Caco-2 (cell line): ENCODE measurements around the gene PSIP1. TPM values are rescaled to one million over a fixed set of nuclear protein-coding genes. Genes with fewer than 3 reads are reported as not detected.
"Not testable (repeated sequence)": the region's sequence is repeated elsewhere in the genome, so short reads cannot be mapped to it uniquely, and the experiment has no call there.

ENCODE experiments used
- BruUV-seq: library from RNA; stranded (reverse); fragments of 400-500 nt; replicated peaks from 2 replicates; lab custom pipeline; 2021; lab: Mats Ljungman, UMichigan
- CTCF ChIA-PET: fragments of 300-600 bp; sonication (Branson Sonifier 250); formaldehyde crosslinking; loops from one replicate; lab custom pipeline; 2022; ENCODE audit warnings: antibody characterized with exemption; lab: Charles Lee
- POLR2A ChIA-PET: fragments of 300-600 bp; sonication (Branson Sonifier 250); formaldehyde crosslinking; loops from one replicate; lab custom pipeline; 2022; ENCODE audit warnings: antibody characterized with exemption; lab: Charles Lee
- DNase-seq, 2 experiments: peaks; one replicate each; pipeline versions ENCODE4 v3.0.0 to v3.0.0-alpha.2; 2020 to 2022
- H3K27me3 ChIP-seq: replicated peaks from 2 replicates; pipeline ENCODE4 v1.6.0; 2011; ENCODE audit warnings: low read length; ENCODE audit not compliant: control insufficient read depth, insufficient read depth
- H3K36me3 ChIP-seq: 2 replicates; pipeline ENCODE4 v1.5.1; 2011; ENCODE audit warnings: low read length; ENCODE audit not compliant: control insufficient read depth, insufficient read depth
- H3K4me1 ChIP-seq: fragments of 250-450 bp; sonication (Bioruptor Pico); 2 replicates; pipeline ENCODE4 v1.5.1; 2020; ENCODE audit warnings: mild to moderate bottlenecking
- H3K4me3 ChIP-seq: 2 replicates; pipeline ENCODE4 v1.5.1; 2011; ENCODE audit warnings: low read depth, mild to moderate bottlenecking, control low read depth, low read length
- H3K9me3 ChIP-seq: fragments of 250-450 bp; sonication (Bioruptor Pico); 2 replicates; pipeline ENCODE4 v1.5.1; 2020; ENCODE audit warnings: mild to moderate bottlenecking, moderate library complexity
- H3K27ac Mint-ChIP-seq: one replicate; pipeline ENCODE4 v1.8.0; 2022; ENCODE audit warnings: mixed read lengths; ENCODE audit not compliant: unreplicated experiment
- H3K27me3 Mint-ChIP-seq: one replicate; pipeline ENCODE4 v1.8.0; 2022; ENCODE audit warnings: mixed read lengths; ENCODE audit not compliant: insufficient read depth, unreplicated experiment
- H3K36me3 Mint-ChIP-seq: one replicate; pipeline ENCODE4 v1.8.0; 2022; ENCODE audit warnings: mild to moderate bottlenecking, mixed read lengths; ENCODE audit not compliant: insufficient read depth, unreplicated experiment
- H3K4me1 Mint-ChIP-seq: one replicate; pipeline ENCODE4 v1.8.0; 2022; ENCODE audit warnings: low read depth, mixed read lengths; ENCODE audit not compliant: unreplicated experiment
- H3K4me3 Mint-ChIP-seq: one replicate; pipeline ENCODE4 v1.8.0; 2022; ENCODE audit warnings: mild to moderate bottlenecking, moderate library complexity, mixed read lengths; ENCODE audit not compliant: unreplicated experiment
- H3K9me3 Mint-ChIP-seq: one replicate; pipeline ENCODE4 v1.8.0; 2022; ENCODE audit warnings: mixed read lengths; ENCODE audit not compliant: unreplicated experiment
- intact Hi-C: fragments of 100-400 bp; cut with micrococcal nuclease; formaldehyde crosslinking; loops from one replicate; pipeline ENCODE4 v1.10.0; 2022; ENCODE audit not compliant: unreplicated experiment
- total RNA-seq: library from RNA; stranded (reverse); gene quantifications from 2 replicates; pipeline ENCODE4 v1.2.3, GENCODE V29; 2022
- TF ChIP-seq, protein P1 (sequence below), 2 experiments: fragments of 200-600 bp in 1 of 2; IDR thresholded peaks; 1 replicate in 1 of 2; 2 replicates in 1 of 2; pipeline versions ENCODE4 v1.5.1 to v1.8.0; 2011 to 2022; ENCODE audit warnings: antibody characterized with exemption in 1 of 2, control low read depth in 1 of 2, inconsistent platforms in 1 of 2, low read depth in 1 of 2, low read length in 1 of 2, mild to moderate bottlenecking in 1 of 2, moderate library complexity in 1 of 2; ENCODE audit not compliant: insufficient read depth in 1 of 2, severe bottlenecking in 1 of 2, unreplicated experiment in 1 of 2

PSIP1 gene
- total RNA-seq, 1 experiment from 2014 or later: 54.1 TPM

DNA sequence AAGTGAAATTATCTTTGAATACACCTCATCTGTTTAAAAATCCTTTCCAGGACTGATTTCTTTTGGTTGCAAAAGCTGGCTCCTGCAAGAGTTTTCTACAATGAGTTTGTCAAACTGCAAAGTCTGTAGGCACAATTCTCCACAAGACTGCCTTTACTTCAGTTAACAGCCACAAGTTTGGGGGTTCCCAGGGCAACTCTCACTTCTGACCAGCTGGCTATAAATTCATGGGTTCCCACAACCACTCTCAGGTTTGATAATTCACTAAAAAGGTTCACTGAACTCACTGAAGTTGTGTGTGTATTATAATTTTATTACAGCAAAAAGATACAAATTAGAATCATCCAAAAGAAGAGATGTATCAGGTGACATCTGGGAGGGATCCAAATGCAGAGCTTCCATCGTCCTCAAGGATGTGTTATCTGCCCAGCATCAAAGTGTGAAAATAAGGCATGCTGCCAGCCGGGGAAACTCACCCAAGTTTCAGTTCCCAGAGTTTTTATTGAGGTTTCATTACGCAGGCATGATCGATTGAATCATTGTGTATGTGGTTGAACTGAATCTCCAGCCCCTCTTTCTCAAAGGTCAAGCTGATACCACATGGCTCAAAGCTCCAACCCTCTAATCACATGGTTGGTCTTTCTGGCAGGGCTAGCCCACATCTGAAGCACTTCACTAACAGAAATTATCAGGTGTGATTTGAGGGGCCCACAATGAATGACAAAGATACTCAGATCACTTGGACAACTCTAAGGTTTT, 19.0 kb upstream of the PSIP1 start:
- no peaks in the 10 kb centered on the region for H3K9me3 ChIP-seq
- CTCF ChIA-PET: no interaction called here
- POLR2A ChIA-PET: no interaction called here

DNA sequence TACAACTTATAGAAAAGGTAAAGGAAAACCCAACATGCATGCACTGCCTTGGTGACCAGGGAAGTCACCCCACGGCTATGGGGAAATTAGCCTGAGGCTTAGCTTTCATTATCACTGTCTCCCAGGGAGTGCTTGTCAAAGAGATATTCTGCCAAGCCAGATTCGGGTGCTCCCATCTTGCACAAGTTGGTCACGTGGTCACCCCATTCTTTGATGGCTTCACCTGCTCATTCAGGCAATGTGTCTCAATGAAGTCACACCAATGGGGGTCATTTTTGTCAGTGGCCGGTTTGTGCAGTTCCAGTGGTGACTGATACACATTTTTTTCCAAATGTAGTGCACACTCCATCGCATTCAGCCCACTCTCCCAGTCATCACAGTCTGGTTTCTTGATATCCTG, 16.3 kb upstream of the PSIP1 start:
- DNase-seq, H3K36me3 Mint-ChIP-seq, CTCF ChIA-PET, H3K4me1 Mint-ChIP-seq, H3K27ac Mint-ChIP-seq, H3K27me3 Mint-ChIP-seq, H3K9me3 ChIP-seq, POLR2A ChIA-PET, H3K27me3 ChIP-seq, H3K36me3 ChIP-seq, H3K9me3 Mint-ChIP-seq, H3K4me3 ChIP-seq, H3K4me3 Mint-ChIP-seq, BruUV-seq, H3K4me1 ChIP-seq, intact Hi-C loops: not testable (repeated sequence)

More for the DNA sequence above, 19.0 kb upstream of the PSIP1 start:
- Mint-ChIP-seq H3K4me3 (no peak overlapping the region), H3K27me3 (no peaks in the 10 kb centered on the region), H3K9me3 (no peaks in the 10 kb centered on the region), H3K36me3 (no peaks in the 10 kb centered on the region), H3K27ac (no peak overlapping the region), H3K4me1 (no peaks in the 10 kb centered on the region)
- DNase-seq: no peak
- H3K4me3 ChIP-seq: no peak overlapping the region
- TF ChIP-seq, protein P1, sequence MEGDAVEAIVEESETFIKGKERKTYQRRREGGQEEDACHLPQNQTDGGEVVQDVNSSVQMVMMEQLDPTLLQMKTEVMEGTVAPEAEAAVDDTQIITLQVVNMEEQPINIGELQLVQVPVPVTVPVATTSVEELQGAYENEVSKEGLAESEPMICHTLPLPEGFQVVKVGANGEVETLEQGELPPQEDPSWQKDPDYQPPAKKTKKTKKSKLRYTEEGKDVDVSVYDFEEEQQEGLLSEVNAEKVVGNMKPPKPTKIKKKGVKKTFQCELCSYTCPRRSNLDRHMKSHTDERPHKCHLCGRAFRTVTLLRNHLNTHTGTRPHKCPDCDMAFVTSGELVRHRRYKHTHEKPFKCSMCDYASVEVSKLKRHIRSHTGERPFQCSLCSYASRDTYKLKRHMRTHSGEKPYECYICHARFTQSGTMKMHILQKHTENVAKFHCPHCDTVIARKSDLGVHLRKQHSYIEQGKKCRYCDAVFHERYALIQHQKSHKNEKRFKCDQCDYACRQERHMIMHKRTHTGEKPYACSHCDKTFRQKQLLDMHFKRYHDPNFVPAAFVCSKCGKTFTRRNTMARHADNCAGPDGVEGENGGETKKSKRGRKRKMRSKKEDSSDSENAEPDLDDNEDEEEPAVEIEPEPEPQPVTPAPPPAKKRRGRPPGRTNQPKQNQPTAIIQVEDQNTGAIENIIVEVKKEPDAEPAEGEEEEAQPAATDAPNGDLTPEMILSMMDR (IDR thresholded peaks at IDR 0.05; ENCODE audit: insufficient read depth in 1 of 2, low read depth in 1 of 2, low read length in 1 of 2, severe bottlenecking in 1 of 2, unreplicated experiment in 1 of 2): no peak
- no TSS peak for BruUV-seq
- H3K27me3 ChIP-seq: no peaks in the 10 kb centered on the region
- intact Hi-C loops: no loop called here
- no peaks in the 10 kb centered on the region for H3K4me1 ChIP-seq
- H3K36me3 ChIP-seq: no peaks in the 10 kb centered on the region

DNA sequence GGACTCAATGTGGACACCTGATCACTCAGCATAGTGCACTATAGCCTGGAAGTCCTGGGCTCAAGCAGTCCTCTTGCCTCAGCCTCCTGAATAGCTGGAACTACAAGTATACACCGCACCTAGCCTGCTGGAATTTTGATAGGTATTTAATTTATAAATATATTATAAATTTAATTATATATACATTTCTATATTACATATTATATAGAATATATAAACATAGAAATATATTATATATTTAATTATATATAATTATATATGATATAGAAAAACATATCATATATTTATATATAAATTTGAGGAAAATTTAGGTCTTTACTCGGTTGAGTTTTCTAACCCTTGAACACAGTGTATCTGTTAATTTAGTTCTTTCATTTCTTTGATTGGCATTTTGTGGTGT, 15.2 kb upstream of the PSIP1 start:
- TF ChIP-seq, protein P1 (IDR thresholded peaks at IDR 0.05; ENCODE audit: insufficient read depth in 1 of 2, low read depth in 1 of 2, low read length in 1 of 2, severe bottlenecking in 1 of 2, unreplicated experiment in 1 of 2): no peak
- DNase-seq: no peak
- no peak overlapping the region for H3K27ac Mint-ChIP-seq
- no peak overlapping the region for H3K4me3 ChIP-seq
- no peaks in the 10 kb centered on the region for H3K9me3 ChIP-seq
- H3K4me1 Mint-ChIP-seq: no peaks in the 10 kb centered on the region
- BruUV-seq: no TSS peak
- no peak overlapping the region for H3K4me3 Mint-ChIP-seq
- ChIA-PET POLR2A (no interaction called here), CTCF (no interaction called here)
- no peaks in the 10 kb centered on the region for H3K27me3 ChIP-seq
- H3K36me3 ChIP-seq: no peaks in the 10 kb centered on the region
- peaks cover 2% of the 10 kb centered on the region for H3K27me3 Mint-ChIP-seq
- intact Hi-C loops: no loop called here
- no peaks in the 10 kb centered on the region for H3K4me1 ChIP-seq
- H3K9me3 Mint-ChIP-seq: no peaks in the 10 kb centered on the region
- no peaks in the 10 kb centered on the region for H3K36me3 Mint-ChIP-seq
